Measurements from ENCODE around the gene ANXA6.

ANXA6 gene

GRCh38 chr5:151138114-151138513 is 19.5 kb downstream of the ANXA6 start:
- Mint-ChIP-seq H3K4me1 (peaks cover 23% of the 10 kb centered on the region), H3K27ac (no peak overlapping the region), H3K36me3 (ENCODE audit: low read depth) (peaks cover 41% of the 10 kb centered on the region), H3K9me3 (no peaks in the 10 kb centered on the region), H3K4me3 (no peak overlapping the region), H3K27me3 (ENCODE audit: low read depth, poor library complexity) (peaks cover 3% of the 10 kb centered on the region)
- TF ChIP-seq, protein P1, sequence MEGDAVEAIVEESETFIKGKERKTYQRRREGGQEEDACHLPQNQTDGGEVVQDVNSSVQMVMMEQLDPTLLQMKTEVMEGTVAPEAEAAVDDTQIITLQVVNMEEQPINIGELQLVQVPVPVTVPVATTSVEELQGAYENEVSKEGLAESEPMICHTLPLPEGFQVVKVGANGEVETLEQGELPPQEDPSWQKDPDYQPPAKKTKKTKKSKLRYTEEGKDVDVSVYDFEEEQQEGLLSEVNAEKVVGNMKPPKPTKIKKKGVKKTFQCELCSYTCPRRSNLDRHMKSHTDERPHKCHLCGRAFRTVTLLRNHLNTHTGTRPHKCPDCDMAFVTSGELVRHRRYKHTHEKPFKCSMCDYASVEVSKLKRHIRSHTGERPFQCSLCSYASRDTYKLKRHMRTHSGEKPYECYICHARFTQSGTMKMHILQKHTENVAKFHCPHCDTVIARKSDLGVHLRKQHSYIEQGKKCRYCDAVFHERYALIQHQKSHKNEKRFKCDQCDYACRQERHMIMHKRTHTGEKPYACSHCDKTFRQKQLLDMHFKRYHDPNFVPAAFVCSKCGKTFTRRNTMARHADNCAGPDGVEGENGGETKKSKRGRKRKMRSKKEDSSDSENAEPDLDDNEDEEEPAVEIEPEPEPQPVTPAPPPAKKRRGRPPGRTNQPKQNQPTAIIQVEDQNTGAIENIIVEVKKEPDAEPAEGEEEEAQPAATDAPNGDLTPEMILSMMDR (IDR thresholded peaks at IDR 0.05): no peak
- DNase-seq: no peak

- Mint-ChIP-seq H3K4me3 (no peak overlapping the region), H3K27me3 (ENCODE audit: low read depth, poor library complexity) (peaks cover 3% of the 10 kb centered on the region), H3K27ac (no peak overlapping the region), H3K4me1 (peaks cover 16% of the 10 kb centered on the region), H3K9me3 (no peaks in the 10 kb centered on the region), H3K36me3 (ENCODE audit: low read depth) (peaks cover 46% of the 10 kb centered on the region)
- TF ChIP-seq, protein P1 (IDR thresholded peaks at IDR 0.05): no peak
- no peak for DNase-seq
These were observed 20.3 kb downstream of the ANXA6 start for GRCh38 chr5:151137067-151137825.

DNA sequence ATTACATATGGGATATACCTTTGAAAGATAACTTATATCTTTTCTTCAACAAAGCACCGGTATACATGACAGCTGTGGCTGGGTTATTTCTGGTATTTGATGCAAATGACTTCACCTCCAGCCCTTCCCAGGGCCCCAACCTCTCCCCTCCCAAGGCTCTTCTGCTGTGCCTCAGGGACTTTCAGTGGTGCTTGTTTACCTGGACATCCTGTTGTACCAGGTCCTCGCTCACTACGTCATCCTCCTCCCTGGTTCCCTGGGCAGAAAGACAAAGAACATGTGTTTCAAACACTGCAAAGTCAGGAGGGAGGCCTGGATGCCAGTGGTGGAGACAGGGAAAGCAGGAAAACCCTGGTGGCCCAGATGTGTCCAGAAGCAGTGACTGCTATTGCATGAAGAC is 23.4 kb downstream of the ANXA6 start:
- no peak for DNase-seq
- peaks cover 67% of the 10 kb centered on the region for H3K36me3 Mint-ChIP-seq (ENCODE audit: low read depth)
- no peaks in the 10 kb centered on the region for H3K4me1 Mint-ChIP-seq
- H3K27ac Mint-ChIP-seq: no peak overlapping the region
- H3K4me3 Mint-ChIP-seq: no peak overlapping the region
- H3K27me3 Mint-ChIP-seq (ENCODE audit: low read depth, poor library complexity): peaks cover 3% of the 10 kb centered on the region
- H3K9me3 Mint-ChIP-seq: no peaks in the 10 kb centered on the region
- TF ChIP-seq, protein P1 (IDR thresholded peaks at IDR 0.05): no peak

- Mint-ChIP-seq H3K9me3 (no peaks in the 10 kb centered on the region), H3K36me3 (ENCODE audit: low read depth) (peaks cover 69% of the 10 kb centered on the region), H3K4me3 (no peak overlapping the region), H3K27me3 (ENCODE audit: low read depth, poor library complexity) (peaks cover 3% of the 10 kb centered on the region), H3K4me1 (no peaks in the 10 kb centered on the region), H3K27ac (no peak overlapping the region)
- DNase-seq: no peak
- TF ChIP-seq, protein P1 (IDR thresholded peaks at IDR 0.05): no peak
These were observed 24.6 kb downstream of the ANXA6 start for GRCh38 chr5:151132963-151133362.

DNA sequence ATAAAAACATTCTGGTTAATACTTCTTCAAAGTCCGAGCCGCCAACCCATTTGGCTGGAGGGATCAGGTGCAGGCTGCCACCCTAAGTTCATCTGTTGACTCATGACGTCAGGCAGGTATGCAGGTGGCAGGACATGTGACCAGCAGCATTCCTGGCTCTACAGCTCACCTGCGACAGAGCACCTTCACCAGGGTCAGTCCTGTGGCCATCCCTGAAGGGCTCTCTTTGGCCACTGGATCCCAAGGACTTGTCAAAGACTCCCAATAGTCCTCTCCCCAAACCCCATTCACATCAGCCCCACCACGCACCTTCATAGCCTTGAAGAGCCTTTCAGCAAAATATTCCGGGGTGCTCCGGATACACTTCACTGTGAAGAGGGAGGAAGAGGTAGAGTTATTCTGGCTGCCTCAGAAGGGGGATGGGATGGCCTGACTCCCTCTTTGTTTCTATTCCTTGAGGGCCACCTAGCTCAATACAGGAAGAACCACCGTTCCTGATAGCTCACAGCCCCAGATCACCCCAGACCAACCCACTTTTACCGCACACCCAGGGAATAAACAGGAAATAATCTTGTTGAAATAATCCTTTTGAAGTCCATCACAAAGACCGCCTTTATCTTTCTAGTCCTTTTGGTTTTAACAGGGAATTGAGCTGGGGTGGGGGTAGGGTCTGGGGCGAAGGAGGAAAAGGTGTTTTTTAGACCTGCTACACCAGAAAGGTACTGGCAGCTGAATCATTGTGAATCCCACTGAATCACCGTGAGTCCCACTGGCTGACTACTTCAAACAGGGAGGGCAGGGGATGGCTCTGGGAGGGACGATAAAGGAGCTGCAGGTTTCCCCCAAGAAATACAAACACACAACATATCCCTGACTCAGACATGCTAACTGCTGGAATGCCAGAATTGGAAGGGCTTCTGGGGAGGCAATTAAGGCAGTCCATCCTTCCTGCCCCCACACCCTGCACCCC is 26.4 kb downstream of the ANXA6 start:
- peak overlapping the region; percentile 31 for H3K27ac Mint-ChIP-seq
- H3K4me3 Mint-ChIP-seq: no peak overlapping the region
- H3K4me1 Mint-ChIP-seq: peaks cover 15% of the 10 kb centered on the region
- TF ChIP-seq, protein P1 (IDR thresholded peaks at IDR 0.05): no peak
- H3K9me3 Mint-ChIP-seq: no peaks in the 10 kb centered on the region
- peaks cover 58% of the 10 kb centered on the region for H3K36me3 Mint-ChIP-seq (ENCODE audit: low read depth)
- no peak for DNase-seq
- peaks cover 6% of the 10 kb centered on the region for H3K27me3 Mint-ChIP-seq (ENCODE audit: low read depth, poor library complexity)
